GM23338 (cell line): Measurements from ENCODE around the gene TSC22D3. TPM values are rescaled to one million over a fixed set of nuclear protein-coding genes. Genes with fewer than 3 reads are reported as not detected.

Experiments
- ATAC-seq: fragments of 200-7000 bp; cut with Tn5 transposase; 3 replicates; pipeline ENCODE4 v1.9.1; 2020
- DNase-seq: peaks from one replicate; pipeline ENCODE4 v3.0.0-alpha.2; 2015; ENCODE audit warnings: low spot score
- H2AFZ ChIP-seq: fragments of 200-600 bp; sonication (generic); 2 replicates; pipeline ENCODE4 v1.8.0; 2016; ENCODE audit warnings: antibody characterized with exemption, mild to moderate bottlenecking, moderate library complexity
- H3F3A ChIP-seq: fragments of 200-600 bp; sonication (generic); replicated peaks from 2 replicates; pipeline ENCODE4 v1.8.0; 2017; ENCODE audit warnings: antibody characterized with exemption, mixed run types, low read depth
- H3K27ac ChIP-seq: fragments of 200-600 bp; sonication (generic); 2 replicates; pipeline ENCODE4 v1.6.1; 2016; ENCODE audit warnings: low read depth
- H3K27me3 ChIP-seq: fragments of 200-600 bp; sonication (generic); 2 replicates; pipeline ENCODE4 v1.8.0; 2016; ENCODE audit warnings: mild to moderate bottlenecking, mixed run types, moderate library complexity; ENCODE audit not compliant: insufficient read depth
- H3K36me3 ChIP-seq: fragments of 200-600 bp; sonication (generic); 2 replicates; pipeline ENCODE4 v1.8.0; 2016; ENCODE audit warnings: mild to moderate bottlenecking; ENCODE audit not compliant: insufficient read depth
- H3K4me1 ChIP-seq: fragments of 200-600 bp; sonication (generic); 2 replicates; pipeline ENCODE4 v1.8.0; 2016; ENCODE audit warnings: mild to moderate bottlenecking, moderate library complexity; ENCODE audit not compliant: insufficient read depth
- H3K4me2 ChIP-seq: fragments of 200-600 bp; sonication (generic); 2 replicates; pipeline ENCODE4 v1.7.1; 2017; ENCODE audit warnings: mixed run types
- H3K4me3 ChIP-seq: fragments of 200-600 bp; sonication (generic); 2 replicates; pipeline ENCODE4 v1.6.1; 2016; ENCODE audit warnings: mixed run types
- H3K79me2 ChIP-seq: fragments of 200-600 bp; sonication (generic); replicated peaks from 2 replicates; pipeline ENCODE4 v1.8.0; 2017; ENCODE audit warnings: mild to moderate bottlenecking; ENCODE audit not compliant: insufficient read depth
- H3K9me2 ChIP-seq: fragments of 200-600 bp; sonication (generic); 2 replicates; pipeline ENCODE4 v1.8.0; 2017; ENCODE audit not compliant: insufficient read depth
- H4K20me1 ChIP-seq: fragments of 200-600 bp; sonication (generic); replicated peaks from 2 replicates; pipeline ENCODE4 v1.8.0; 2017; ENCODE audit warnings: mild to moderate bottlenecking; ENCODE audit not compliant: insufficient read depth
- H3K27ac Mint-ChIP-seq: 2 replicates; pipeline ENCODE4 v1.8.0; 2020; ENCODE audit warnings: inconsistent platforms, mild to moderate bottlenecking, moderate library complexity, mixed read lengths
- H3K27me3 Mint-ChIP-seq: 3 replicates; pipeline ENCODE4 v1.8.0; 2022; ENCODE audit warnings: low read depth, mild to moderate bottlenecking, moderate library complexity, mixed read lengths, inconsistent platforms; ENCODE audit not compliant: insufficient read depth, poor library complexity
- H3K36me3 Mint-ChIP-seq: 3 replicates; pipeline ENCODE4 v1.8.0; 2021; ENCODE audit warnings: low read depth, mild to moderate bottlenecking, inconsistent platforms, moderate library complexity, mixed read lengths
- H3K4me1 Mint-ChIP-seq: 3 replicates; pipeline ENCODE4 v1.8.0; 2020; ENCODE audit warnings: mild to moderate bottlenecking, inconsistent platforms, mixed read lengths
- H3K4me3 Mint-ChIP-seq: 3 replicates; pipeline ENCODE4 v1.8.0; 2021; ENCODE audit warnings: moderate library complexity, mild to moderate bottlenecking, inconsistent platforms, mixed read lengths
- H3K9me3 Mint-ChIP-seq: 3 replicates; pipeline ENCODE4 v1.8.0; 2020; ENCODE audit warnings: moderate library complexity, mild to moderate bottlenecking, inconsistent platforms, mixed read lengths
- CREB1 ChIP-seq: fragments of 250-450 bp; sonication (Bioruptor Pico); IDR thresholded peaks from 2 replicates; pipeline ENCODE4 v1.5.0; 2020; ENCODE audit warnings: low read depth, mild to moderate bottlenecking, moderate library complexity
- CTCF ChIP-seq, 2 experiments: fragments of 200-600 bp in 1 of 2; sonication (generic) in 1 of 2; conservative IDR thresholded peaks; 2 replicates each; pipeline versions ENCODE4 v1.5.1 to v1.6.1; 2016 to 2017; ENCODE audit warnings: antibody characterized with exemption in 2 of 2, low read depth in 2 of 2, mild to moderate bottlenecking in 2 of 2, moderate library complexity in 1 of 2
- EZH2 ChIP-seq: fragments of 200-600 bp; sonication (generic); IDR thresholded peaks from one replicate; pipeline ENCODE4 v1.8.0; 2017; ENCODE audit warnings: antibody characterized with exemption, mild to moderate bottlenecking, low read depth; ENCODE audit not compliant: unreplicated experiment
- REST ChIP-seq: IDR thresholded peaks from one replicate; pipeline ENCODE4 v1.6.1; 2018; ENCODE audit warnings: antibody characterized with exemption; ENCODE audit not compliant: unreplicated experiment
- polyA plus RNA-seq: library from polyadenylated mRNA; unstranded; fragments of >200 nt; fragmentation: Nextera tagmentation; extraction: Ambion mirVana; gene quantifications from 2 replicates; pipeline ENCODE4 v1.2.1, GENCODE V29; 2016
- total RNA-seq: library from RNA; depleted of rRNA; stranded (reverse); fragments of >200 nt; shearing (Covaris generic); gene quantifications from 2 replicates; pipeline ENCODE4 v1.2.3, GENCODE V29; 2014

Gene TSC22D3
- total and polyA plus RNA-seq, 2 experiments from 2014 or later: 12.6 to 20.0 TPM

GRCh38 chrX:107724653-107725052, 50.9 kb downstream of the TSC22D3 start:
- no peak for TF ChIP-seq EZH2
- Mint-ChIP-seq H3K27ac (no peak overlapping the region), H3K4me1 (peaks cover 23% of the 10 kb centered on the region; the same call in 2 of the 3 replicates), H3K4me3 (no peak overlapping the region), H3K36me3 (no peaks in the 10 kb centered on the region), H3K9me3 (no peaks in the 10 kb centered on the region), H3K27me3 (peaks cover 4% of the 10 kb centered on the region)
- Histone ChIP-seq H3K27ac (no peak overlapping the region), H3F3A (no peaks in the 10 kb centered on the region), H3K9me2 (no peaks in the 10 kb centered on the region), H3K4me1 (no peaks in the 10 kb centered on the region), H3K27me3 (no peaks in the 10 kb centered on the region), H3K4me3 (no peak overlapping the region), H3K79me2 (no peaks in the 10 kb centered on the region), H2AFZ (no peak overlapping the region), H3K36me3 (no peaks in the 10 kb centered on the region), H4K20me1 (no peaks in the 10 kb centered on the region), H3K4me2 (no peak overlapping the region)
- no peak for ATAC-seq
- DNase-seq: no peak

DNA sequence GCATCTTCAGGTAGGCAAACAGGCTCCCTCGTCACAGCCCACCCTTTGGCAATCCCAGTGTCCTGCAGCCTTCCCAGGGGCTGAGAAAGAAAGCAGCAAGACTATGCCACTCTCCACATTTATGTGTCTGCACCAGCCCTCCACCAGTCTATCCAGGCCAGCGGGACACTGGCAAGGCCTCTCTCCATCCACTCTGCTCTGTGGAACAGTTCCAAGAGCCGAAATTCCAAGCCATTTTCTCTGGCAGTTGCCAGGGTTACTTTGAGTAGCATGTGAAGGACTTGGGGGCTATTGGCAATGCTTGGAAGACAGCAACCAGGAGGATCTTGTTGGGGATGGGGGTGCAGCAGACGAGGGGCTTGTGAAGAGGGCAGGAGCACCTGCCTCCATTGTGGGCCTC, 52.1 kb downstream of the TSC22D3 start:
- no peak overlapping the region for H3K4me2 ChIP-seq
- Mint-ChIP-seq H3K27me3 (peaks cover 4% of the 10 kb centered on the region), H3K27ac (no peak overlapping the region), H3K36me3 (no peaks in the 10 kb centered on the region), H3K4me1 (peaks cover 26% of the 10 kb centered on the region), H3K9me3 (no peaks in the 10 kb centered on the region), H3K4me3 (no peak overlapping the region)
- no peak for ATAC-seq
- no peak overlapping the region for H3K27ac ChIP-seq
- no peaks in the 10 kb centered on the region for H3F3A ChIP-seq
- peaks cover 4% of the 10 kb centered on the region; the same call in 1 of the 2 replicates for H3K4me1 ChIP-seq
- no peaks in the 10 kb centered on the region for H3K79me2 ChIP-seq
- H2AFZ ChIP-seq: no peak overlapping the region
- no peaks in the 10 kb centered on the region for H3K36me3 ChIP-seq
- no peaks in the 10 kb centered on the region for H3K9me2 ChIP-seq
- H4K20me1 ChIP-seq: no peaks in the 10 kb centered on the region
- no peak overlapping the region for H3K4me3 ChIP-seq
- TF ChIP-seq CTCF (conservative IDR thresholded peaks at IDR 0.05; ENCODE audit: low read depth in 2 of 2) (no peak), REST (no peak), CREB1 (CRISPR knock-in tag) (no peak)
- DNase-seq: no peak
- H3K27me3 ChIP-seq: no peaks in the 10 kb centered on the region
